ENCODE data around the gene MPND. TPM values are rescaled to one million over a fixed set of nuclear protein-coding genes. Genes with fewer than 3 reads are reported as not detected.

The MPND gene
- total and polyA plus RNA-seq, 7 experiments from 2014 or later, result 4.0 to 24.4 (median 14.9) TPM

GRCh38 chr19:4385291-4386040 is 42.1 kb downstream of the MPND start:
- CTCF ChIA-PET, result interaction anchor here (0.8 to 1.8 kb wide), 2 partner anchors 10 to 22 kb away, joined by 3 to 4 read pairs; no protein-coding TSS in a partner anchor
- no peaks in the 10 kb centered on the region for H3K27me3 ChIP-seq (ENCODE audit: control insufficient read depth in 2 of 2, insufficient read depth in 2 of 2, low read length in 2 of 2)
- Mint-ChIP-seq H3K27ac (peak overlapping the region in 3 of 9 donors; percentile 9 to 47 (median 41)), H3K4me3 (no peak overlapping the region), H3K36me3 (peaks cover 0 to 10% (median 0%) of the 10 kb centered on the region in 5 donors), H3K4me1 (peaks cover 12 to 40% (median 25%) of the 10 kb centered on the region in 7 donors), H3K27me3 (no peaks in the 10 kb centered on the region), H3K9me3 (no peaks in the 10 kb centered on the region)
- no peak for DNase-seq
- POLR2A ChIA-PET, result no interaction called here
- no peak overlapping the region for H3K27ac ChIP-seq (ENCODE audit: low read depth, low read length)
- H3K4me3 ChIP-seq (ENCODE audit: low read length), result no peak overlapping the region
- peaks cover 0 to 56% (median 3%) of the 10 kb centered on the region in 3 experiments for H3K36me3 ChIP-seq (ENCODE audit: control insufficient read depth in 2 of 3, insufficient read depth in 3 of 3, low read length in 3 of 3)
- intact Hi-C loops (cut with micrococcal nuclease), result no loop called here
- ATAC-seq, result no peak
- H3K9me3 ChIP-seq (ENCODE audit: control insufficient read depth in 2 of 3, low read length in 3 of 3), result no peaks in the 10 kb centered on the region
- peaks cover 14 to 15% of the 10 kb centered on the region in 2 donors for H3K4me1 ChIP-seq (ENCODE audit: control insufficient read depth in 2 of 2, insufficient read depth in 2 of 2, low read length in 2 of 2)

DNA sequence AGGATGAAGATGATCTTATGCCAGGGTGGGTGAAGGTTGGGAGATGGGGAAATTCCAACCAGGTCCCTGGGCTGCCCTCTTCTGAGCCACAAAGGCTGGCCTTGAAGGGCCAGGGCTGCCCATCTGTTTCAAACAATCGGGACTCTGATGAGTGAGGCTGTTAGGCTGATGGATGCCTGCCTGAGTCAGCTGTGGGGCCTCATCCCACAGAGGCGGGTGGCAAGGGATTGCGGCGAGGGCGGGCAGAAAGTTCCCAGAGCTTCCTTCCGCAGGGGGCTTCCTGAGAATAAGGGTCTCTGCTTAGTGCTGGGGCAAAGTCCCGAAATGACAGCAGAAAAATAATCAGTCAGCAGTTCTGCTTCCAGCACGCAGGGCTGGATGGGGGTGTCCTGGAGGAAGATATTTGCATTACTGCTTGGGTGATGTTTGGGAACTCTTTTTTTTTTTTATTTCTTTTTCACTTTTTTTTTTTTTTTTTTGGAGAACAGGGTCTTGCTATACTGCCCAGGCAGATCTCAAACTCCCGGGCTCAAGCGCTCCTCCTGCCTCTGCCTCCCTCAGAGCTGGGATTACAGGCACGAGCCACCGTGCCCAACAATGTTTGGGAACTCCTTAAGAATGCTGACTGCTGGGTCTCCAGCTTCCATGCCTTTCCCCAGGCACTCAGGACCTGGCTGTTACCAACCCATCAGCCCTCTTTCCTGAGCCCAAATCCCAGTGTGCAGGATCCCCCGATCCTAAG is 42.9 kb downstream of the MPND start:
- Mint-ChIP-seq H3K4me3 (no peak overlapping the region), H3K27ac (peak overlapping the region in 2 of 9 donors; percentile 19 to 47)

GRCh38 chr19:4388337-4389063 is 45.1 kb downstream of the MPND start:
- H3K4me1 Mint-ChIP-seq, result peaks cover 21 to 50% (median 34%) of the 10 kb centered on the region in 7 donors
- no peak overlapping the region for H3K4me3 ChIP-seq (ENCODE audit: low read length)
- no peak for ATAC-seq
- H3K9me3 ChIP-seq (ENCODE audit: control insufficient read depth in 2 of 3, low read length in 3 of 3), result no peaks in the 10 kb centered on the region
- intact Hi-C loops (cut with micrococcal nuclease), result no loop called here
- peak overlapping the region in 1 of 10 donors; percentile 59 for H3K4me3 Mint-ChIP-seq
- no peaks in the 10 kb centered on the region for H3K9me3 Mint-ChIP-seq
- H3K27me3 ChIP-seq (ENCODE audit: control insufficient read depth in 2 of 2, insufficient read depth in 2 of 2, low read length in 2 of 2), result no peaks in the 10 kb centered on the region
- no peaks in the 10 kb centered on the region for H3K27me3 Mint-ChIP-seq
- H3K36me3 Mint-ChIP-seq, result peaks cover 0 to 10% (median 0%) of the 10 kb centered on the region in 5 donors
- POLR2A ChIA-PET, result interaction anchor here (0.8 kb wide), 1 partner anchor 8 kb away, joined by 4 read pairs; no protein-coding TSS in a partner anchor
- H3K4me1 ChIP-seq (ENCODE audit: control insufficient read depth in 2 of 2, insufficient read depth in 2 of 2, low read length in 2 of 2), result peaks cover 11 to 25% of the 10 kb centered on the region in 2 donors
- no peak for DNase-seq
- CTCF ChIA-PET, result no interaction called here
- H3K27ac Mint-ChIP-seq, result peak overlapping the region in 3 of 9 donors; percentile 14 to 67 (median 37)
- H3K36me3 ChIP-seq (ENCODE audit: control insufficient read depth in 2 of 3, insufficient read depth in 3 of 3, low read length in 3 of 3), result peaks cover 0 to 68% (median 3%) of the 10 kb centered on the region in 3 experiments
- H3K27ac ChIP-seq (ENCODE audit: low read depth, low read length), result no peak overlapping the region

More for the DNA sequence above, 42.9 kb downstream of the MPND start:
- ATAC-seq (no peak), DNase-seq (no peak)
- intact Hi-C loops (cut with micrococcal nuclease), result no loop called here
- Histone ChIP-seq H3K27ac (ENCODE audit: low read depth, low read length) (no peak overlapping the region), H3K27me3 (ENCODE audit: control insufficient read depth in 2 of 2, insufficient read depth in 2 of 2, low read length in 2 of 2) (no peaks in the 10 kb centered on the region), H3K4me3 (ENCODE audit: low read length) (no peak overlapping the region), H3K4me1 (ENCODE audit: control insufficient read depth in 2 of 2, insufficient read depth in 2 of 2, low read length in 2 of 2) (peaks cover 11 to 14% of the 10 kb centered on the region in 2 donors), H3K36me3 (ENCODE audit: control insufficient read depth in 2 of 3, insufficient read depth in 3 of 3, low read length in 3 of 3) (peaks cover 0 to 58% (median 3%) of the 10 kb centered on the region in 3 experiments), H3K9me3 (ENCODE audit: control insufficient read depth in 2 of 3, low read length in 3 of 3) (no peaks in the 10 kb centered on the region)
- CTCF ChIA-PET, result interaction anchor here (0.8 kb wide), 1 partner anchor 22 kb away, joined by 3 read pairs; no protein-coding TSS in a partner anchor
- Mint-ChIP-seq H3K9me3 (no peaks in the 10 kb centered on the region), H3K36me3 (peaks cover 0 to 10% (median 0%) of the 10 kb centered on the region in 5 donors), H3K4me1 (peaks cover 15 to 40% (median 25%) of the 10 kb centered on the region in 7 donors), H3K27me3 (no peaks in the 10 kb centered on the region)
- POLR2A ChIA-PET, result no interaction called here

DNA sequence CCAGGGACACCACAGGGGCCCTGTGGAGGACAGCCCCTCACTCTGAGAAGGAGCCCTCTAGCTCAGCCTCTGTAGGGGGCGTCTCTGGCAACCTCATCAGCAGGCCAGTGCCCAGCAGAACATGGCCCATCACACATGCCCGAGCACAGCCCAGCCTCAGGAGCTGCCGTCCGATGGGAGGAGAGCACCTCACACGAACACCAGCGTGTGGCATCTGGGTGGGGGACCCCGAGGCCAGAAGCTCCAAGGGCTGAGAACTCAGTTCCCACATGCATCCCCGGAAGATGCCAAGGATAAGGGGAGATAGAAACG is 45.7 kb downstream of the MPND start:
- no peaks in the 10 kb centered on the region for H3K27me3 Mint-ChIP-seq
- ATAC-seq (no peak), DNase-seq (no peak)
- Histone ChIP-seq H3K9me3 (ENCODE audit: control insufficient read depth in 2 of 3, low read length in 3 of 3) (no peaks in the 10 kb centered on the region), H3K36me3 (ENCODE audit: control insufficient read depth in 2 of 3, insufficient read depth in 3 of 3, low read length in 3 of 3) (peaks cover 0 to 66% (median 0%) of the 10 kb centered on the region in 3 experiments), H3K4me3 (ENCODE audit: low read length) (no peak overlapping the region), H3K27me3 (ENCODE audit: control insufficient read depth in 2 of 2, insufficient read depth in 2 of 2, low read length in 2 of 2) (no peaks in the 10 kb centered on the region), H3K27ac (ENCODE audit: low read depth, low read length) (no peak overlapping the region), H3K4me1 (ENCODE audit: control insufficient read depth in 2 of 2, insufficient read depth in 2 of 2, low read length in 2 of 2) (peaks cover 11 to 25% of the 10 kb centered on the region in 2 donors)
- no peaks in the 10 kb centered on the region for H3K9me3 Mint-ChIP-seq
- ChIA-PET POLR2A (interaction anchor here (0.8 kb wide), 1 partner anchor 9 kb away, joined by 4 read pairs; no protein-coding TSS in a partner anchor), CTCF (no interaction called here)
- intact Hi-C loops (cut with micrococcal nuclease), result no loop called here
- H3K36me3 Mint-ChIP-seq, result peaks cover 0 to 10% (median 0%) of the 10 kb centered on the region in 5 donors
- peaks cover 24 to 49% (median 37%) of the 10 kb centered on the region in 7 donors for H3K4me1 Mint-ChIP-seq
- H3K4me3 Mint-ChIP-seq, result peak overlapping the region in 1 of 10 donors; percentile 5
- H3K27ac Mint-ChIP-seq, result peak overlapping the region in 3 of 9 donors; percentile 37 to 53 (median 43)

DNA sequence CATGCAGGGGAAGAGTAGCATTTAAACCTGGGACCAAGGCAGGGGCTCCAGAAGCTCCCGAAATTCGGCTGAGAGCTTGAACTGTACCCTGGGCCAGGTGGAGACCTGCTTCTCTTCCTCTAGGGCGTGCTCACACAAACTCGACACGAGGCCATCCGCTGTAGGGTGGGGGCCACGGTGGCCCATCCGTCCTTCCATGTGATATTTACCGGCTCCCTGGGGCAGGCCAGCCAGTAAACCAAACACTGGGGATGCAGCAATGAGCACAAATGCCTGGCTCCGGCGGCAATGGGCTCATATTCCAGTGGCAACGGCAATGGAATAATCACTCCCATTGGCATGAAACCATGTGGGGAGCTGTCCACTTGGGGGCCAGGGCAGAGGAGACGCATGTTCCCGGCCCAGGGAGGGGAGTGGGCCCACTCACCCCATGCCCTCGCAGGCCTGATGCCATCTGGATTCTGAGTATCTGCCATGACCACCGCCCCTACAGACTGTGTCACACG is 46.2 kb downstream of the MPND start:
- H3K4me1 Mint-ChIP-seq, result peaks cover 30 to 54% (median 43%) of the 10 kb centered on the region in 7 donors
- H3K4me1 ChIP-seq (ENCODE audit: control insufficient read depth in 2 of 2, insufficient read depth in 2 of 2, low read length in 2 of 2), result peaks cover 11 to 25% of the 10 kb centered on the region in 2 donors
- peaks cover 0 to 65% (median 0%) of the 10 kb centered on the region in 3 experiments for H3K36me3 ChIP-seq (ENCODE audit: control insufficient read depth in 2 of 3, insufficient read depth in 3 of 3, low read length in 3 of 3)
- H3K27me3 Mint-ChIP-seq, result no peaks in the 10 kb centered on the region
- intact Hi-C loops (cut with micrococcal nuclease), result no loop called here
- H3K4me3 ChIP-seq (ENCODE audit: low read length), result no peak overlapping the region
- peaks cover 0 to 10% (median 0%) of the 10 kb centered on the region in 5 donors for H3K36me3 Mint-ChIP-seq
- no peaks in the 10 kb centered on the region for H3K27me3 ChIP-seq (ENCODE audit: control insufficient read depth in 2 of 2, insufficient read depth in 2 of 2, low read length in 2 of 2)
- ChIA-PET CTCF (no interaction called here), POLR2A (no interaction called here)
- H3K27ac Mint-ChIP-seq, result peak overlapping the region in 4 of 9 donors; percentile 6 to 86 (median 68)
- ATAC-seq, result no peak
- no peaks in the 10 kb centered on the region for H3K9me3 Mint-ChIP-seq
- no peaks in the 10 kb centered on the region for H3K9me3 ChIP-seq (ENCODE audit: control insufficient read depth in 2 of 3, low read length in 3 of 3)
- H3K27ac ChIP-seq (ENCODE audit: low read depth, low read length), result peak overlapping the region; percentile 47
- peak overlapping the region in 1 of 10 donors; percentile 59 for H3K4me3 Mint-ChIP-seq
- DNase-seq, result no peak

GRCh38 chr19:4390017-4390566 is 46.7 kb downstream of the MPND start:
- intact Hi-C loops (cut with micrococcal nuclease), result no loop called here
- no peaks in the 10 kb centered on the region for H3K27me3 ChIP-seq (ENCODE audit: control insufficient read depth in 2 of 2, insufficient read depth in 2 of 2, low read length in 2 of 2)
- no peaks in the 10 kb centered on the region for H3K27me3 Mint-ChIP-seq
- H3K9me3 Mint-ChIP-seq, result no peaks in the 10 kb centered on the region
- DNase-seq, result no peak
- peaks cover 0 to 10% (median 0%) of the 10 kb centered on the region in 5 donors for H3K36me3 Mint-ChIP-seq
- no peak for ATAC-seq
- peak overlapping the region; percentile 16 to 97 (median 77) for H3K27ac Mint-ChIP-seq
- H3K4me1 Mint-ChIP-seq, result peaks cover 33 to 60% (median 48%) of the 10 kb centered on the region in 7 donors
- H3K27ac ChIP-seq (ENCODE audit: low read depth, low read length), result peak overlapping the region; percentile 47
- CTCF ChIA-PET, result no interaction called here
- H3K4me3 Mint-ChIP-seq, result peak overlapping the region in 9 of 10 donors; percentile 5 to 77 (median 60)
- no peak overlapping the region for H3K4me3 ChIP-seq (ENCODE audit: low read length)
- H3K9me3 ChIP-seq (ENCODE audit: control insufficient read depth in 2 of 3, low read length in 3 of 3), result no peaks in the 10 kb centered on the region
- H3K36me3 ChIP-seq (ENCODE audit: control insufficient read depth in 2 of 3, insufficient read depth in 3 of 3, low read length in 3 of 3), result peaks cover 0 to 65% (median 3%) of the 10 kb centered on the region in 3 experiments
- POLR2A ChIA-PET, result interaction anchor here (0.9 kb wide), 1 partner anchor 37 kb away, joined by 3 read pairs; no protein-coding TSS in a partner anchor
- peaks cover 11 to 25% of the 10 kb centered on the region in 2 donors for H3K4me1 ChIP-seq (ENCODE audit: control insufficient read depth in 2 of 2, insufficient read depth in 2 of 2, low read length in 2 of 2)

All from naive thymus-derived CD4-positive, alpha-beta T cell (primary cell).